HepG2 (cell line): ENCODE data around the gene CCL16.

ENCODE experiments used
- ZNF530 ChIP-seq: sonication (generic); formaldehyde crosslinking; IDR thresholded peaks from 2 replicates; pipeline ENCODE4 v1.5.0; 2020; ENCODE audit warnings: low read depth, mild to moderate bottlenecking, missing genetic modification reagents
- ZNF792 ChIP-seq: IDR thresholded peaks from 2 replicates; pipeline ENCODE4 v1.6.1; 2016
- TF ChIP-seq, protein P1 (sequence below), 2 experiments: IDR thresholded peaks; 2 replicates each; pipeline ENCODE4 v1.6.1; 2011 to 2012; ENCODE audit warnings: low read length in 2 of 2, borderline replicate concordance in 1 of 2, low read depth in 1 of 2, mild to moderate bottlenecking in 1 of 2, moderate library complexity in 1 of 2
- TF ChIP-seq, protein P2 (sequence below): sonication (generic); formaldehyde crosslinking; IDR thresholded peaks from 2 replicates; pipeline ENCODE4 v1.5.1; 2020; ENCODE audit warnings: missing genetic modification reagents, mild to moderate bottlenecking, borderline replicate concordance

DNA sequence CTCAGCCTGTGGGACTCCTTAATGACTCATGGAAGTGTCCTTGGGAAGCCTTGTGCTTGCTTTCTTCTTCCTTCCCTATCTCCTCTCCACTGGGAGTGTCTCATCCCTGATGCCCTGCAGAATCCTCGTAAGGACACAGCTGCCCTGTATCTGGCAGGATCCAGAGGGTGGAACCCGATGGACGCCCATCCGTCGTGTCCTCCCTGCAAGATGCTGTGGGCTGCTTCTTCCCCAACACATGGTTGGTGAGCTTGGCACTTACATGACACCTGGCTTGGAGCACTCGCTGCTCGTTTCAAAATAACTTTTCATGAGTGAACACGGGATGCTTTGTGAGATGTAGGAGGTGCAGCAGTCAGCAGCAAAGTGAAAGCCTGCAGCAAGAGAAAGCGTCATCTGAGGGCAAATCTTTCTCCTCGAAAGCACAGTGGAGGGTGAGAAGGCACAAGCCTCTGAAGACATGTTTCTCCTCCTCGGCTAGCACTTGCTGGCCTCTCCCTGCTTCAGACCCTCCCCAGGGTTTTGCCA lies 16.8 kb upstream of the CCL16 start:
- TF ChIP-seq, protein P1, sequence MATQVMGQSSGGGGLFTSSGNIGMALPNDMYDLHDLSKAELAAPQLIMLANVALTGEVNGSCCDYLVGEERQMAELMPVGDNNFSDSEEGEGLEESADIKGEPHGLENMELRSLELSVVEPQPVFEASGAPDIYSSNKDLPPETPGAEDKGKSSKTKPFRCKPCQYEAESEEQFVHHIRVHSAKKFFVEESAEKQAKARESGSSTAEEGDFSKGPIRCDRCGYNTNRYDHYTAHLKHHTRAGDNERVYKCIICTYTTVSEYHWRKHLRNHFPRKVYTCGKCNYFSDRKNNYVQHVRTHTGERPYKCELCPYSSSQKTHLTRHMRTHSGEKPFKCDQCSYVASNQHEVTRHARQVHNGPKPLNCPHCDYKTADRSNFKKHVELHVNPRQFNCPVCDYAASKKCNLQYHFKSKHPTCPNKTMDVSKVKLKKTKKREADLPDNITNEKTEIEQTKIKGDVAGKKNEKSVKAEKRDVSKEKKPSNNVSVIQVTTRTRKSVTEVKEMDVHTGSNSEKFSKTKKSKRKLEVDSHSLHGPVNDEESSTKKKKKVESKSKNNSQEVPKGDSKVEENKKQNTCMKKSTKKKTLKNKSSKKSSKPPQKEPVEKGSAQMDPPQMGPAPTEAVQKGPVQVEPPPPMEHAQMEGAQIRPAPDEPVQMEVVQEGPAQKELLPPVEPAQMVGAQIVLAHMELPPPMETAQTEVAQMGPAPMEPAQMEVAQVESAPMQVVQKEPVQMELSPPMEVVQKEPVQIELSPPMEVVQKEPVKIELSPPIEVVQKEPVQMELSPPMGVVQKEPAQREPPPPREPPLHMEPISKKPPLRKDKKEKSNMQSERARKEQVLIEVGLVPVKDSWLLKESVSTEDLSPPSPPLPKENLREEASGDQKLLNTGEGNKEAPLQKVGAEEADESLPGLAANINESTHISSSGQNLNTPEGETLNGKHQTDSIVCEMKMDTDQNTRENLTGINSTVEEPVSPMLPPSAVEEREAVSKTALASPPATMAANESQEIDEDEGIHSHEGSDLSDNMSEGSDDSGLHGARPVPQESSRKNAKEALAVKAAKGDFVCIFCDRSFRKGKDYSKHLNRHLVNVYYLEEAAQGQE (IDR thresholded peaks at IDR 0.05; ENCODE audit: borderline replicate concordance in 1 of 2, low read depth in 1 of 2, low read length in 2 of 2) = no peak
- TF ChIP-seq ZNF530 (CRISPR knock-in tag) = no peak
- TF ChIP-seq ZNF792 = no peak
- TF ChIP-seq, protein P2, sequence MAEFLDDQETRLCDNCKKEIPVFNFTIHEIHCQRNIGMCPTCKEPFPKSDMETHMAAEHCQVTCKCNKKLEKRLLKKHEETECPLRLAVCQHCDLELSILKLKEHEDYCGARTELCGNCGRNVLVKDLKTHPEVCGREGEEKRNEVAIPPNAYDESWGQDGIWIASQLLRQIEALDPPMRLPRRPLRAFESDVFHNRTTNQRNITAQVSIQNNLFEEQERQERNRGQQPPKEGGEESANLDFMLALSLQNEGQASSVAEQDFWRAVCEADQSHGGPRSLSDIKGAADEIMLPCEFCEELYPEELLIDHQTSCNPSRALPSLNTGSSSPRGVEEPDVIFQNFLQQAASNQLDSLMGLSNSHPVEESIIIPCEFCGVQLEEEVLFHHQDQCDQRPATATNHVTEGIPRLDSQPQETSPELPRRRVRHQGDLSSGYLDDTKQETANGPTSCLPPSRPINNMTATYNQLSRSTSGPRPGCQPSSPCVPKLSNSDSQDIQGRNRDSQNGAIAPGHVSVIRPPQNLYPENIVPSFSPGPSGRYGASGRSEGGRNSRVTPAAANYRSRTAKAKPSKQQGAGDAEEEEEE (CRISPR knock-in tag) = no peak
